ENCODE data around the gene MCM9. TPM values are rescaled to one million over a fixed set of nuclear protein-coding genes. Genes with fewer than 3 reads are reported as not detected.
A peak's percentile ranks its signal among the peaks of the same experiment; 100 is the strongest.

MCM9 gene
- total RNA-seq (10 to 100 TPM; 14.8 to 19.1 TPM), polyA plus RNA-seq (1 to 10 TPM; 2.8 to 6.7 TPM)
- long read RNA-seq, donor 1, partial matches to known transcripts = 1 of 14 reads
- long read RNA-seq, donor 1, other reads (novel, unspliced or antisense) = 8 of 14 reads
- long read RNA-seq, donor 2, partial matches to known transcripts = 1 of 11 reads
- long read RNA-seq, donor 2, other reads (novel, unspliced or antisense) = 10 of 11 reads

DNA sequence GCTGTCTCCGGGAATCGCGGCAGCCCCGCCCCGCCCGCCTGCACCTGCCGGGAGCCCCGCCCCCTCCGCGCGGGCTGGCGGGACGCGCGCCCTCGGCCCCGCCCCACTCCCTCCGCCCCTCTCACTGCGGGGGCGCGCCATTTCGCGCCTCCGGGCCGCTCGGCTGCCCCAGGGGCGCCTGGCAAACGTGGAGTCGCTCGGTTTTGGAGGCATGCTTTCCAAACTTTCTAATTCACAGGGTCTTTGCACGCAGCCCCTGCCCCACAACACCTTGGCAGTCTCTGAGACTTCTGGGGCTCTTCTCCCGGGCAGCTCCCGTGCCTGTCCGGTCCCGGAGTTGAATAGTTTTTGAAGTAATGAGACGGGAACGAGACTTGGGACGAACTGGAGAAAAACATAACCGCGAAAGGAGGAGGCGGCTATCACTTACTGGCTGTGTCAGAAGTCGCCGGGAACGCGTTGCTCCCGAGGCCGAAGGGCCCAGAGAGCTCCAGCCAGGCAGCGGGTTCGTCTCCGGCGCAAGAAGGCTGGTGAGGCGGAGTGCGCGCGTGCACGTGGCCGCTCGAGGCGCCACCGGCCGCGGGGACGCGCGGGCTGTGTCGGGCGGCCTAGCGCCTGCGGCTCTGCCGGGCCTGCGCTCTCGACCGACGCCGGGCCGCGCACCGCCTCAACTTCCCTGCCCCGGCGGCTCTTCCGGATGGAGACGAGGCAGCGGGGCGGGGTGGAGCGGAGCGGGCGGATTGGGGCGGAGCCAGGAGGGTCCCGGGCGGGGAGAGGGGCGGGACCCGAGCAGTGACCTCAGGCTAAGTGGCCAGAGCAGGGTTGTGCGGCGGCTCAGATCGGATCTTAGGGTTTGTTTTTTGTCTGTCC lies at the start of gene MCM9:
MCM9 (minus strand) TSS at position 699 of the 870 bp plus-strand sequence. CDS start 3,436 bp downstream, outside the sequence.
- H3K27me3 ChIP-seq (ENCODE audit: control insufficient read depth in 1 of 2, insufficient read depth in 2 of 2, low read length in 1 of 2) = no peaks in the 10 kb centered on the region
- H3K4me3 ChIP-seq (ENCODE audit: low read length in 2 of 2) = peak within 1 kb of the TSS; percentile 58 to 84
- DNase-seq (peak; percentile 96 to 98), ATAC-seq (ENCODE audit: low FRiP score) (peak; percentile 98)
- peak within 1 kb of the TSS; percentile 45 to 62 for H3K27ac ChIP-seq (ENCODE audit: low read depth in 1 of 2, low read length in 2 of 2)
- no peaks in the 10 kb centered on the region for H3K36me3 ChIP-seq (ENCODE audit: control insufficient read depth in 1 of 2, insufficient read depth in 2 of 2, low read length in 1 of 2)
- WGBS, 2 donors = 1% methylated on average over 74 to 95 of the region's 95 CpGs
- peaks cover 0 to 2% of the 10 kb centered on the region in 2 donors for H3K4me1 ChIP-seq (ENCODE audit: control insufficient read depth in 1 of 2, insufficient read depth in 2 of 2, low read length in 2 of 2)
- no peaks in the 10 kb centered on the region for H3K9me3 ChIP-seq (ENCODE audit: control insufficient read depth, low read length)
- intact Hi-C loops (cut with DNase I) = loop anchor here (2.0 to 5.0 kb wide), 2 partner anchors 37 to 40 kb away; partner anchors contain the start of gene ASF1A (in 1 of the 2)

GRCh38 chr6:118984342-118984741 lies 49.4 kb upstream of the MCM9 start:
- H3K9me3 ChIP-seq (ENCODE audit: control insufficient read depth, low read length) = no peaks in the 10 kb centered on the region
- intact Hi-C loops (cut with DNase I) = no loop called here
- DNase-seq = no peak
- H3K27ac ChIP-seq (ENCODE audit: low read depth in 1 of 2, low read length in 2 of 2) = no peak overlapping the region
- no peaks in the 10 kb centered on the region for H3K4me1 ChIP-seq (ENCODE audit: control insufficient read depth in 1 of 2, insufficient read depth in 2 of 2, low read length in 2 of 2)
- H3K36me3 ChIP-seq (ENCODE audit: control insufficient read depth in 1 of 2, insufficient read depth in 2 of 2, low read length in 1 of 2) = no peaks in the 10 kb centered on the region
- H3K27me3 ChIP-seq (ENCODE audit: control insufficient read depth in 1 of 2, insufficient read depth in 2 of 2, low read length in 1 of 2) = no peaks in the 10 kb centered on the region
- WGBS, 2 donors = 93% methylated on average over 2 of the region's 2 CpGs
- H3K4me3 ChIP-seq (ENCODE audit: low read length in 2 of 2) = no peak overlapping the region
- no peak for ATAC-seq (ENCODE audit: low FRiP score)

DNA sequence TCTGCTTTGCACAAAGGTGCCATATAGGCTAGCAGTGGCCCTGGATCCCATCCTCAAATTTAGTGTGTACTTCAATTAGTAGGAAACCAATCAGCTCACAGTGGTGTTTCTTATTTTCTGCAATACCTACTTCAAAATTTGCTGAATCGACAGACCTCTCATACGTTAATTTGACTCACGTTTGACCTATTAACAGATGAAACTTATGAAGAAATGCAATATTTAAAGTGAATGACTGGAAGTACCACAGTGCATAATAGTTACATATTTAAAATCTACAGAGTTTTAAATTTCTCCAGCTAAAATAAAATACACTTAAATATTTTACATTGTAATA lies 47.6 kb upstream of the MCM9 start:
- 85% methylated on average over 3 of the region's 3 CpGs for WGBS, 2 donors
- DNase-seq (no peak), ATAC-seq (ENCODE audit: low FRiP score) (no peak)
- Histone ChIP-seq H3K36me3 (ENCODE audit: control insufficient read depth in 1 of 2, insufficient read depth in 2 of 2, low read length in 1 of 2) (no peaks in the 10 kb centered on the region), H3K27me3 (ENCODE audit: control insufficient read depth in 1 of 2, insufficient read depth in 2 of 2, low read length in 1 of 2) (no peaks in the 10 kb centered on the region), H3K27ac (ENCODE audit: low read depth in 1 of 2, low read length in 2 of 2) (no peak overlapping the region), H3K4me1 (ENCODE audit: control insufficient read depth in 1 of 2, insufficient read depth in 2 of 2, low read length in 2 of 2) (no peaks in the 10 kb centered on the region), H3K9me3 (ENCODE audit: control insufficient read depth, low read length) (no peaks in the 10 kb centered on the region), H3K4me3 (ENCODE audit: low read length in 2 of 2) (no peak overlapping the region)
- intact Hi-C loops (cut with DNase I) = no loop called here

DNA sequence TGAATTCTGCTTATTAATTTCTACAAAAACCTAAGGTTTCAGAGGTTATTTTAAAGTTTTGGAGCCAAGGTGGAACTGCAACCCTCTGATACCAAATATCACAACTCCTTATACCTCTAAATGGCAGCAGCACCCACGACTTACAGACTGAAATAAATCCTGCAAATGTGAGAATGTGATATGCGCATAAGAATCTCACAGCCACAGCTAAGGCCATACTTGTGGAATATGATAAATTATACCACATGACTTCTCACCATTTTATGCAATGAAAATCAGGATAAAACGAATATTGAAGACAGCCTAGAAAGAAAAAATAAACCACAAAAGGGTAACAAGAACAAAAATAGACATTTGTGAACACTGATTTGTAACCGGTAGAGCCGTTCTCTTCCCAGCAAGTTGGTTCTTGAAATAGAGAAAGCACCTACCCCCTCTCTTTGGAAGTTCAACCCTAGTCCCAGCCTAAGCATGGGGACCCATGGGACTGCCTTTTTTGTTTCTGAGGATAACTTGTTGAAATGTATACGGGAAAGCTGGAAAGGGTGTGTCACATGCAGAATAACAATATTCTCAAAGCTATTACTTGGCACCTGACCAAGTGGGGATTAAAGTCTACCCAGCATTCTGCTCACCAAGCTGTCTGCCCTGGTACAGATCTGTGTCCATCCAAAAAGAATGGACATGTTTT lies 47.1 kb upstream of the MCM9 start:
- DNase-seq = no peak
- no peak for ATAC-seq (ENCODE audit: low FRiP score)
- Histone ChIP-seq H3K27me3 (ENCODE audit: control insufficient read depth in 1 of 2, insufficient read depth in 2 of 2, low read length in 1 of 2) (no peaks in the 10 kb centered on the region), H3K4me3 (ENCODE audit: low read length in 2 of 2) (no peak overlapping the region), H3K4me1 (ENCODE audit: control insufficient read depth in 1 of 2, insufficient read depth in 2 of 2, low read length in 2 of 2) (no peaks in the 10 kb centered on the region), H3K9me3 (ENCODE audit: control insufficient read depth, low read length) (no peaks in the 10 kb centered on the region), H3K36me3 (ENCODE audit: control insufficient read depth in 1 of 2, insufficient read depth in 2 of 2, low read length in 1 of 2) (no peaks in the 10 kb centered on the region), H3K27ac (ENCODE audit: low read depth in 1 of 2, low read length in 2 of 2) (no peak overlapping the region)
- 63 to 66% methylated on average over 6 of the region's 6 CpGs for WGBS, 2 donors
- intact Hi-C loops (cut with DNase I) = no loop called here

DNA sequence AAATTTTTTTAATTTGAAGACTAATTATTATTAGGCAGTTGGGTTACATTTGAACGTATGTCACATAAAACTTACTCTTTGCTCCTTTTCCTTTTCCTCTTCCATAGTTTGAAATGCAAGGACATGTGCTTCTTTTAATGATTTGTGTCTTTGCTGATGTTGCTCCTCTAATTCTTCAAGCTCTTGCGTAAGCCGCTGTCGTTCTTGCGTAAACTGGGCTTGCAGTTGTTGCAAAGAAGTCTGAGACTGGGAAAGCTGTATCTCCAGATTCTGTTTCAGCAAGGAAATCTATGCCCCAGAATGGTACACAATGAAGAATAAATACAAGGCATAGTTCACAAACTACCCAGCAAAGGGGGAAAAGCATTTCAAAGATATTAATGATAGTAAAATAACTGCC lies 45.1 kb upstream of the MCM9 start:
- Histone ChIP-seq H3K36me3 (ENCODE audit: control insufficient read depth in 1 of 2, insufficient read depth in 2 of 2, low read length in 1 of 2) (no peaks in the 10 kb centered on the region), H3K27me3 (ENCODE audit: control insufficient read depth in 1 of 2, insufficient read depth in 2 of 2, low read length in 1 of 2) (no peaks in the 10 kb centered on the region), H3K4me3 (ENCODE audit: low read length in 2 of 2) (no peak overlapping the region), H3K9me3 (ENCODE audit: control insufficient read depth, low read length) (no peaks in the 10 kb centered on the region), H3K27ac (ENCODE audit: low read depth in 1 of 2, low read length in 2 of 2) (no peak overlapping the region), H3K4me1 (ENCODE audit: control insufficient read depth in 1 of 2, insufficient read depth in 2 of 2, low read length in 2 of 2) (no peaks in the 10 kb centered on the region)
- peak in 1 of 2 donors; percentile 54 for DNase-seq
- WGBS, 2 donors = 85 to 89% methylated on average over 5 of the region's 5 CpGs
- intact Hi-C loops (cut with DNase I) = no loop called here
- no peak for ATAC-seq (ENCODE audit: low FRiP score)

GRCh38 chr6:118974790-118975189 lies 39.8 kb upstream of the MCM9 start:
- Histone ChIP-seq H3K27me3 (ENCODE audit: control insufficient read depth in 1 of 2, insufficient read depth in 2 of 2, low read length in 1 of 2) (no peaks in the 10 kb centered on the region), H3K9me3 (ENCODE audit: control insufficient read depth, low read length) (no peaks in the 10 kb centered on the region), H3K4me3 (ENCODE audit: low read length in 2 of 2) (no peak overlapping the region), H3K4me1 (ENCODE audit: control insufficient read depth in 1 of 2, insufficient read depth in 2 of 2, low read length in 2 of 2) (no peaks in the 10 kb centered on the region), H3K36me3 (ENCODE audit: control insufficient read depth in 1 of 2, insufficient read depth in 2 of 2, low read length in 1 of 2) (no peaks in the 10 kb centered on the region), H3K27ac (ENCODE audit: low read depth in 1 of 2, low read length in 2 of 2) (no peak overlapping the region)
- ATAC-seq (ENCODE audit: low FRiP score) = no peak
- intact Hi-C loops (cut with DNase I) = no loop called here
- 60 to 76% methylated on average over 1 of the region's 1 CpG for WGBS, 2 donors
- DNase-seq = no peak

- no peaks in the 10 kb centered on the region for H3K27me3 ChIP-seq (ENCODE audit: control insufficient read depth in 1 of 2, insufficient read depth in 2 of 2, low read length in 1 of 2)
- ATAC-seq (ENCODE audit: low FRiP score) = no peak
- no peak overlapping the region for H3K27ac ChIP-seq (ENCODE audit: low read depth in 1 of 2, low read length in 2 of 2)
- 96 to 100% methylated on average over 1 of the region's 1 CpG for WGBS, 2 donors
- intact Hi-C loops (cut with DNase I) = no loop called here
- H3K4me1 ChIP-seq (ENCODE audit: control insufficient read depth in 1 of 2, insufficient read depth in 2 of 2, low read length in 2 of 2) = no peaks in the 10 kb centered on the region
- no peak for DNase-seq
- no peaks in the 10 kb centered on the region for H3K36me3 ChIP-seq (ENCODE audit: control insufficient read depth in 1 of 2, insufficient read depth in 2 of 2, low read length in 1 of 2)
- H3K9me3 ChIP-seq (ENCODE audit: control insufficient read depth, low read length) = no peaks in the 10 kb centered on the region
- H3K4me3 ChIP-seq (ENCODE audit: low read length in 2 of 2) = no peak overlapping the region
Measured at GRCh38 chr6:118971682-118972081, 36.7 kb upstream of the MCM9 start.

DNA sequence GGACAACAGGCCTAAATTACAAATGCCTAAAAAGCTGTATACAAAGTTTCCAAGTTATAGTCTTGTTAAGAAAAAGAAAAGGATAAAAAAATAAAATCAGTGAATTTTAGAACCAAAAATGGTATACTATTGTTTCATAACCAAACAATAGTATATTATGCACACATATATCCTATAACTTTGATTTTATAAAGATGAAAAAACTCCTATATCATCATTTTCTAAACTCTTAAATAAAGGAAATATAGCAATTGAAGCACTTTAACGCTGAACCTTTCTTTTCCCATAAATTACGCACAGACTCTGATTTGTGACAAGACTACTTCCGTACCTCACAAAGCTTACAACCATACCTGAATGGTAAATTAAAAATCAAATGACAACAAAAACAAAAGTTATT lies 35.9 kb upstream of the MCM9 start:
- Histone ChIP-seq H3K9me3 (ENCODE audit: control insufficient read depth, low read length) (no peaks in the 10 kb centered on the region), H3K4me3 (ENCODE audit: low read length in 2 of 2) (no peak overlapping the region), H3K36me3 (ENCODE audit: control insufficient read depth in 1 of 2, insufficient read depth in 2 of 2, low read length in 1 of 2) (no peaks in the 10 kb centered on the region), H3K27me3 (ENCODE audit: control insufficient read depth in 1 of 2, insufficient read depth in 2 of 2, low read length in 1 of 2) (no peaks in the 10 kb centered on the region), H3K4me1 (ENCODE audit: control insufficient read depth in 1 of 2, insufficient read depth in 2 of 2, low read length in 2 of 2) (no peaks in the 10 kb centered on the region), H3K27ac (ENCODE audit: low read depth in 1 of 2, low read length in 2 of 2) (no peak overlapping the region)
- 92 to 98% methylated on average over 3 of the region's 3 CpGs for WGBS, 2 donors
- no peak for ATAC-seq (ENCODE audit: low FRiP score)
- DNase-seq = no peak
- intact Hi-C loops (cut with DNase I) = no loop called here

Data from aorta (tissue), 5 donors.